ENCODE data around the gene CNTN1. TPM values are rescaled to one million over a fixed set of nuclear protein-coding genes. Genes with fewer than 3 reads are reported as not detected.

CNTN1 gene
- total and polyA plus RNA-seq, 2 of the 8 experiments (the other 6 are each of a cell fraction or from before 2014, with no cell fraction given), result 7.2 to 21.8 TPM

GRCh38 chr12:41120211-41120610, 428.0 kb downstream of the CNTN1 start:
- no peaks in the 10 kb centered on the region for H3K27me3 ChIP-seq (replicated peaks in 1 of 4; ENCODE audit: control insufficient read depth in 3 of 4, extremely low read depth in 1 of 4, insufficient read depth in 3 of 4, low read length in 3 of 4)
- no peak overlapping the region for H2BK120ac ChIP-seq (replicated peaks; ENCODE audit: low read depth, low read length)
- no peak overlapping the region for H2AFZ ChIP-seq (ENCODE audit: low read length)
- H3K4me2 ChIP-seq (ENCODE audit: insufficient read depth in 1 of 2, low read depth in 2 of 2, low read length in 2 of 2), result no peak overlapping the region
- H2BK12ac ChIP-seq (ENCODE audit: low read depth, low read length), result no peak overlapping the region
- POLR2A ChIA-PET (ENCODE audit: partially characterized antibody), result no interaction called here
- FAIRE-seq (no peak), DNase-seq (ENCODE audit: low read depth in 1 of 2, low spot score in 2 of 2) (no peak)
- H3K27ac ChIP-seq (ENCODE audit: low read depth, low read length), result no peak overlapping the region
- H2BK5ac ChIP-seq (ENCODE audit: low read depth, low read length), result no peak overlapping the region
- no peak overlapping the region for H3K4ac ChIP-seq (replicated peaks; ENCODE audit: insufficient read length, low read depth, low read length)
- H2AK5ac ChIP-seq (ENCODE audit: low read depth, low read length), result no peak overlapping the region
- no peak overlapping the region for H4K5ac ChIP-seq (ENCODE audit: insufficient read length, low read depth, low read length)
- no peaks in the 10 kb centered on the region for H3K23me2 ChIP-seq (ENCODE audit: low read depth, low read length)
- H3K23ac ChIP-seq (ENCODE audit: insufficient read length), result no peak overlapping the region
- H3K4me3 ChIP-seq (ENCODE audit: extremely low read depth in 1 of 4, insufficient read depth in 2 of 4, low read depth in 3 of 4, low read length in 4 of 4), result no peak overlapping the region
- no peak overlapping the region for H3K14ac ChIP-seq (ENCODE audit: insufficient read length)
- H4K20me1 ChIP-seq (replicated peaks in 1 of 2; ENCODE audit: control insufficient read depth in 1 of 2, insufficient read depth in 2 of 2, low read length in 2 of 2), result no peaks in the 10 kb centered on the region
- H3K56ac ChIP-seq (replicated peaks; ENCODE audit: insufficient read length, low read depth, low read length), result no peak overlapping the region
- H3K9ac ChIP-seq (replicated peaks in 1 of 4; ENCODE audit: extremely low read depth in 1 of 4, low read depth in 3 of 4, low read length in 3 of 4), result no peak overlapping the region
- no peaks in the 10 kb centered on the region for H3K79me1 ChIP-seq (ENCODE audit: low read depth, low read length)
- no peaks in the 10 kb centered on the region for H3K36me3 ChIP-seq (ENCODE audit: control insufficient read depth in 2 of 4, insufficient read depth in 4 of 4, low read length in 3 of 4)
- H2BK15ac ChIP-seq (ENCODE audit: low read length), result no peak overlapping the region
- H3K9me3 ChIP-seq (ENCODE audit: insufficient read depth in 2 of 2, low read depth in 1 of 2, low read length in 1 of 2), result no peaks in the 10 kb centered on the region
- CTCF ChIA-PET (ENCODE audit: partially characterized antibody), result interaction anchor here (0.9 to 1.7 kb wide), 2 partner anchors 9 to 33 kb away, joined by 3 to 4 read pairs; no protein-coding TSS in a partner anchor
- no peak overlapping the region for H3K18ac ChIP-seq (ENCODE audit: extremely low read depth, low read length)
- H4K8ac ChIP-seq (ENCODE audit: extremely low read depth, insufficient read depth, low read length), result no peak overlapping the region
- no peaks in the 10 kb centered on the region for H3K79me2 ChIP-seq (ENCODE audit: control insufficient read depth in 1 of 2, insufficient read depth in 2 of 2, low read length in 2 of 2)
- WGBS, 2 experiments (ENCODE audit: extremely low coverage in 1 of 2, insufficient coverage in 1 of 2, insufficient read length in 1 of 2, insufficient replicate concordance in 2 of 2, low coverage in 1 of 2, low lambda C conversion rate in 2 of 2, missing lambda C conversion rate in 1 of 2), result 91% methylated on average over 2 of the region's 2 CpGs; no CpG with 5 or more reads in 1 of the 2 experiments
- no peak overlapping the region for H4K91ac ChIP-seq (replicated peaks; ENCODE audit: insufficient read length, low read length)
- H2BK20ac ChIP-seq (ENCODE audit: low read length), result no peak overlapping the region
- H3K4me1 ChIP-seq (replicated peaks in 1 of 4; ENCODE audit: control insufficient read depth in 3 of 4, insufficient read depth in 4 of 4, low read length in 3 of 4), result no peaks in the 10 kb centered on the region
- TF ChIP-seq MAFK (IDR thresholded peaks at IDR 0.05; ENCODE audit: low read depth, low read length), result no peak
- no peak for TF ChIP-seq SP4 (IDR thresholded peaks at IDR 0.05; ENCODE audit: low read length)
- TF ChIP-seq PHF8 (conservative IDR thresholded peaks at IDR 0.05; ENCODE audit: low read depth, low read length), result no peak
- TF ChIP-seq JUND (IDR thresholded peaks at IDR 0.05; ENCODE audit: low read length), result no peak
- TF ChIP-seq TAF1 (IDR thresholded peaks at IDR 0.05; ENCODE audit: low read depth, low read length), result no peak
- TF ChIP-seq TEAD4 (IDR thresholded peaks at IDR 0.05; ENCODE audit: low read depth, low read length), result no peak
- no peak for TF ChIP-seq CHD1 (IDR thresholded peaks at IDR 0.05; ENCODE audit: low read depth, low read length)
- TF ChIP-seq CHD2 (IDR thresholded peaks at IDR 0.05; ENCODE audit: low read length), result no peak
- TF ChIP-seq ATF2 (IDR thresholded peaks at IDR 0.05; ENCODE audit: low read length), result no peak

Measured in H1 (cell line).